HEK293 (cell line): Measurements from ENCODE around the gene ABHD17A.

ENCODE experiments used
- CTCF ChIA-PET: fragments of 350-600 bp; formaldehyde crosslinking; extraction: SDS; loops from one replicate; lab custom pipeline; 2021; ENCODE audit warnings: antibody characterized with exemption; lab: Yijun Ruan, JAX
- POLR2A ChIA-PET: fragments of 300-600 bp; formaldehyde crosslinking; extraction: SDS; loops from one replicate; lab custom pipeline; 2020; ENCODE audit warnings: antibody characterized with exemption, inconsistent platforms; lab: Yijun Ruan, JAX
- H3K27ac ChIP-seq: fragments of 200-500 bp; sonication (Bioruptor generic); 2 replicates; pipeline ENCODE4 v1.5.1; 2014; ENCODE audit warnings: low read depth, low read length, control low read depth, inconsistent platforms; ENCODE audit errors: extremely low read depth
- H3K36me3 ChIP-seq, 2 experiments: fragments of 200-500 bp in 1 of 2; sonication (Bioruptor generic) in 1 of 2; 1 replicate in 1 of 2; 2 replicates in 1 of 2; pipeline ENCODE4 v1.5.1; 2014 to 2017; ENCODE audit warnings: inconsistent platforms in 2 of 2, low read length in 2 of 2; ENCODE audit not compliant: control insufficient read depth in 2 of 2, insufficient read depth in 1 of 2
- H3K4me1 ChIP-seq: fragments of 200-500 bp; sonication (Bioruptor generic); 2 replicates; pipeline ENCODE4 v1.5.1; 2014; ENCODE audit warnings: mild to moderate bottlenecking, low read length, inconsistent platforms; ENCODE audit not compliant: control insufficient read depth, insufficient read depth
- H3K4me3 ChIP-seq: 2 replicates; pipeline ENCODE4 v1.5.1; 2011; ENCODE audit warnings: low read depth, mild to moderate bottlenecking, control low read depth, low read length, moderate library complexity
- H3K9me3 ChIP-seq: fragments of 200-500 bp; sonication (Bioruptor generic); 2 replicates; pipeline ENCODE4 v1.5.1; 2014; ENCODE audit warnings: low read depth, low read length, inconsistent platforms; ENCODE audit not compliant: control insufficient read depth, insufficient read depth
- AEBP2 ChIP-seq: fragments of 450-650 bp; formaldehyde crosslinking; IDR thresholded peaks from 2 replicates; pipeline ENCODE4 v1.5.1; 2016; ENCODE audit warnings: missing biosample characterization, missing genetic modification characterization, borderline replicate concordance
- GLI2 ChIP-seq: fragments of 450-650 bp; formaldehyde crosslinking; IDR thresholded peaks from 2 replicates; pipeline ENCODE4; 2017; ENCODE audit warnings: missing biosample characterization, missing genetic modification characterization, low read depth, borderline replicate concordance
- KLF8 ChIP-seq: fragments of 450-650 bp; formaldehyde crosslinking; IDR thresholded peaks from 2 replicates; pipeline ENCODE4 v1.5.1; 2016; ENCODE audit warnings: missing biosample characterization, missing genetic modification characterization
- SCRT2 ChIP-seq: fragments of 450-650 bp; formaldehyde crosslinking; IDR thresholded peaks from 2 replicates; pipeline ENCODE4 v1.5.1; 2016; ENCODE audit warnings: missing biosample characterization, missing genetic modification characterization
- ZBTB7A ChIP-seq: fragments of 450-650 bp; formaldehyde crosslinking; IDR thresholded peaks from 2 replicates; pipeline ENCODE4 v1.5.1; 2016; ENCODE audit warnings: low read depth, missing biosample characterization, missing genetic modification characterization
- ZFP69B ChIP-seq: fragments of 450-650 bp; formaldehyde crosslinking; IDR thresholded peaks from 2 replicates; pipeline ENCODE4 v1.5.1; 2016; ENCODE audit warnings: missing biosample characterization, missing genetic modification characterization
- ZNF132 ChIP-seq: fragments of 450-650 bp; formaldehyde crosslinking; IDR thresholded peaks from 2 replicates; pipeline ENCODE4 v1.5.1; 2017; ENCODE audit warnings: missing biosample characterization, missing genetic modification characterization, borderline replicate concordance
- ZNF133 ChIP-seq: fragments of 450-650 bp; formaldehyde crosslinking; IDR thresholded peaks from 2 replicates; pipeline ENCODE4 v1.5.1; 2016; ENCODE audit warnings: missing biosample characterization, missing genetic modification characterization
- ZNF146 ChIP-seq: fragments of 450-650 bp; formaldehyde crosslinking; IDR thresholded peaks from 2 replicates; pipeline ENCODE4 v1.5.1; 2016; ENCODE audit warnings: missing biosample characterization, missing genetic modification characterization
- ZNF16 ChIP-seq: fragments of 450-650 bp; formaldehyde crosslinking; IDR thresholded peaks from 2 replicates; pipeline ENCODE4 v1.5.1; 2016; ENCODE audit warnings: low read depth, missing biosample characterization, missing genetic modification characterization
- ZNF18 ChIP-seq: fragments of 450-650 bp; formaldehyde crosslinking; IDR thresholded peaks from 2 replicates; pipeline ENCODE4 v1.5.1; 2016; ENCODE audit warnings: missing biosample characterization, missing genetic modification characterization
- ZNF221 ChIP-seq: fragments of 450-650 bp; formaldehyde crosslinking; IDR thresholded peaks from 2 replicates; pipeline ENCODE4 v1.5.1; 2017; ENCODE audit warnings: missing biosample characterization, missing genetic modification characterization, borderline replicate concordance
- ZNF350 ChIP-seq: fragments of 450-650 bp; formaldehyde crosslinking; IDR thresholded peaks from 2 replicates; pipeline ENCODE4 v1.5.0; 2017; ENCODE audit warnings: missing biosample characterization, mild to moderate bottlenecking, missing genetic modification characterization
- ZNF423 ChIP-seq: fragments of 450-650 bp; formaldehyde crosslinking; IDR thresholded peaks from 2 replicates; pipeline ENCODE4 v1.5.1; 2016; ENCODE audit warnings: missing biosample characterization, missing genetic modification characterization
- ZNF473 ChIP-seq: fragments of 450-650 bp; formaldehyde crosslinking; IDR thresholded peaks from 2 replicates; pipeline ENCODE4 v1.5.1; 2017; ENCODE audit warnings: missing biosample characterization, missing genetic modification characterization
- ZNF600 ChIP-seq: fragments of 450-650 bp; formaldehyde crosslinking; IDR thresholded peaks from 2 replicates; pipeline ENCODE4 v1.5.1; 2016; ENCODE audit warnings: missing biosample characterization, missing genetic modification characterization
- ZNF621 ChIP-seq: fragments of 450-650 bp; formaldehyde crosslinking; IDR thresholded peaks from 2 replicates; pipeline ENCODE4 v1.5.1; 2017; ENCODE audit warnings: missing biosample characterization, missing genetic modification characterization
- ZNF629 ChIP-seq: fragments of 450-650 bp; formaldehyde crosslinking; IDR thresholded peaks from 2 replicates; pipeline ENCODE4 v1.5.1; 2017; ENCODE audit warnings: missing biosample characterization, missing genetic modification characterization
- ZNF670 ChIP-seq: fragments of 450-650 bp; formaldehyde crosslinking; IDR thresholded peaks from 2 replicates; pipeline ENCODE4 v1.5.1; 2016; ENCODE audit warnings: missing biosample characterization, missing genetic modification characterization, low read depth
- ZSCAN5A ChIP-seq: fragments of 450-650 bp; formaldehyde crosslinking; IDR thresholded peaks from 2 replicates; pipeline ENCODE4 v1.5.1; 2016; ENCODE audit warnings: missing biosample characterization, missing genetic modification characterization
- TF ChIP-seq, protein P1 (sequence below): fragments of 450-650 bp; formaldehyde crosslinking; IDR thresholded peaks from 2 replicates; pipeline ENCODE4 v1.5.1; 2016; ENCODE audit warnings: missing biosample characterization, missing genetic modification characterization
- TF ChIP-seq, protein P2 (sequence below): fragments of 450-650 bp; formaldehyde crosslinking; IDR thresholded peaks from 2 replicates; pipeline ENCODE4 v1.5.1; 2016; ENCODE audit warnings: missing biosample characterization, missing genetic modification characterization
- TF ChIP-seq, protein P3 (sequence below): fragments of 450-650 bp; formaldehyde crosslinking; IDR thresholded peaks from 2 replicates; pipeline ENCODE4 v1.5.1; 2016; ENCODE audit warnings: missing biosample characterization, missing genetic modification characterization

ABHD17A gene

GRCh38 chr19:1844513-1845124, 40.7 kb downstream of the ABHD17A start:
- Histone ChIP-seq H3K4me1 (peaks cover 2% of the 10 kb centered on the region; the same call in 1 of the 2 replicates), H3K4me3 (no peak overlapping the region), H3K9me3 (no peaks in the 10 kb centered on the region), H3K36me3 (peaks cover 0 to 28% of the 10 kb centered on the region in 2 experiments; a peak in 1 of 3 replicates), H3K27ac (no peak overlapping the region)
- CTCF ChIA-PET: interaction anchor here (3.1 kb wide), 1 partner anchor 7 kb away, joined by 32 read pairs; no protein-coding TSS in a partner anchor
- POLR2A ChIA-PET: interaction anchor here (0.5 kb wide), 1 partner anchor 294 kb away, joined by 6 read pairs; no protein-coding TSS in a partner anchor
- 0 out of 2 replicates have a peak, but pooled peaks have one; percentile 52 for TF ChIP-seq ZFP69B (tag by site-specific recombination)
- TF ChIP-seq ZNF350 (tag by site-specific recombination): no peak
- TF ChIP-seq, protein P1, sequence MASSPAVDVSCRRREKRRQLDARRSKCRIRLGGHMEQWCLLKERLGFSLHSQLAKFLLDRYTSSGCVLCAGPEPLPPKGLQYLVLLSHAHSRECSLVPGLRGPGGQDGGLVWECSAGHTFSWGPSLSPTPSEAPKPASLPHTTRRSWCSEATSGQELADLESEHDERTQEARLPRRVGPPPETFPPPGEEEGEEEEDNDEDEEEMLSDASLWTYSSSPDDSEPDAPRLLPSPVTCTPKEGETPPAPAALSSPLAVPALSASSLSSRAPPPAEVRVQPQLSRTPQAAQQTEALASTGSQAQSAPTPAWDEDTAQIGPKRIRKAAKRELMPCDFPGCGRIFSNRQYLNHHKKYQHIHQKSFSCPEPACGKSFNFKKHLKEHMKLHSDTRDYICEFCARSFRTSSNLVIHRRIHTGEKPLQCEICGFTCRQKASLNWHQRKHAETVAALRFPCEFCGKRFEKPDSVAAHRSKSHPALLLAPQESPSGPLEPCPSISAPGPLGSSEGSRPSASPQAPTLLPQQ (tag by site-specific recombination): peak; percentile 51
- no peak for TF ChIP-seq KLF8
- TF ChIP-seq GLI2: no peak

GRCh38 chr19:1843646-1844394, 41.5 kb downstream of the ABHD17A start:
- Histone ChIP-seq H3K4me1 (peaks cover 2% of the 10 kb centered on the region; the same call in 1 of the 2 replicates), H3K4me3 (no peak overlapping the region), H3K36me3 (peaks cover 0 to 32% of the 10 kb centered on the region in 2 experiments; a peak in 2 of 3 replicates), H3K27ac (no peak overlapping the region), H3K9me3 (no peaks in the 10 kb centered on the region)
- ChIA-PET CTCF (interaction anchor here (0.5 to 1.4 kb wide), 2 partner anchors 14 to 1366 kb away, joined by 3 to 5 read pairs; no protein-coding TSS in a partner anchor), POLR2A (interaction anchor here (1.0 kb wide), 1 partner anchor 32 kb away, joined by 3 read pairs; no protein-coding TSS in a partner anchor)
- no peak for TF ChIP-seq ZNF221 (tag by site-specific recombination)
- no peak for TF ChIP-seq ZNF132 (tag by site-specific recombination)
- no peak for TF ChIP-seq ZNF670 (tag by site-specific recombination)
- peak; percentile 54; the same call in 1 of the 2 replicates for TF ChIP-seq SCRT2 (tag by site-specific recombination)
- TF ChIP-seq ZNF133: no peak
- peak; percentile 38; the same call in 1 of the 2 replicates for TF ChIP-seq ZNF600 (tag by site-specific recombination)
- TF ChIP-seq, protein P2, sequence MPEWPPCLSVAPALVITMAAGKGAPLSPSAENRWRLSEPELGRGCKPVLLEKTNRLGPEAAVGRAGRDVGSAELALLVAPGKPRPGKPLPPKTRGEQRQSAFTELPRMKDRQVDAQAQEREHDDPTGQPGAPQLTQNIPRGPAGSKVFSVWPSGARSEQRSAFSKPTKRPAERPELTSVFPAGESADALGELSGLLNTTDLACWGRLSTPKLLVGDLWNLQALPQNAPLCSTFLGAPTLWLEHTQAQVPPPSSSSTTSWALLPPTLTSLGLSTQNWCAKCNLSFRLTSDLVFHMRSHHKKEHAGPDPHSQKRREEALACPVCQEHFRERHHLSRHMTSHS: no peak
- TF ChIP-seq, protein P3, sequence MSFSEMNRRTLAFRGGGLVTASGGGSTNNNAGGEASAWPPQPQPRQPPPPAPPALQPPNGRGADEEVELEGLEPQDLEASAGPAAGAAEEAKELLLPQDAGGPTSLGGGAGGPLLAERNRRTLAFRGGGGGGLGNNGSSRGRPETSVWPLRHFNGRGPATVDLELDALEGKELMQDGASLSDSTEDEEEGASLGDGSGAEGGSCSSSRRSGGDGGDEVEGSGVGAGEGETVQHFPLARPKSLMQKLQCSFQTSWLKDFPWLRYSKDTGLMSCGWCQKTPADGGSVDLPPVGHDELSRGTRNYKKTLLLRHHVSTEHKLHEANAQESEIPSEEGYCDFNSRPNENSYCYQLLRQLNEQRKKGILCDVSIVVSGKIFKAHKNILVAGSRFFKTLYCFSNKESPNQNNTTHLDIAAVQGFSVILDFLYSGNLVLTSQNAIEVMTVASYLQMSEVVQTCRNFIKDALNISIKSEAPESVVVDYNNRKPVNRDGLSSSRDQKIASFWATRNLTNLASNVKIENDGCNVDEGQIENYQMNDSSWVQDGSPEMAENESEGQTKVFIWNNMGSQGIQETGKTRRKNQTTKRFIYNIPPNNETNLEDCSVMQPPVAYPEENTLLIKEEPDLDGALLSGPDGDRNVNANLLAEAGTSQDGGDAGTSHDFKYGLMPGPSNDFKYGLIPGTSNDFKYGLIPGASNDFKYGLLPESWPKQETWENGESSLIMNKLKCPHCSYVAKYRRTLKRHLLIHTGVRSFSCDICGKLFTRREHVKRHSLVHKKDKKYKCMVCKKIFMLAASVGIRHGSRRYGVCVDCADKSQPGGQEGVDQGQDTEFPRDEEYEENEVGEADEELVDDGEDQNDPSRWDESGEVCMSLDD: no peak
- TF ChIP-seq ZNF146 (tag by site-specific recombination): no peak
- TF ChIP-seq ZNF423 (tag by site-specific recombination): no peak
- no peak for TF ChIP-seq ZNF18 (tag by site-specific recombination)
- TF ChIP-seq ZNF629 (tag by site-specific recombination): no peak
- TF ChIP-seq ZNF473: no peak
- TF ChIP-seq ZNF621 (tag by site-specific recombination): no peak
- TF ChIP-seq ZNF16 (tag by site-specific recombination): no peak
- no peak for TF ChIP-seq AEBP2 (tag by site-specific recombination)
- no peak for TF ChIP-seq ZBTB7A (tag by site-specific recombination)
- no peak for TF ChIP-seq ZSCAN5A (tag by site-specific recombination)
